Stimulated activated CD8-positive, alpha-beta memory T cell treated with anti-CD3 and anti-CD28 coated beads, Interleukin-4, amount 100 ng/mL, for 4 hours (primary cell): ENCODE measurements around the gene GLUD1.
"Not testable (repeated sequence)": the region's sequence is repeated elsewhere in the genome, so short reads cannot be mapped to it uniquely, and the experiment has no call there.

ENCODE experiments used
- DNase-seq, 2 donors: peaks; one replicate each; pipeline ENCODE4 v3.0.0-alpha.2; 2020; ENCODE audit warnings: low read depth in 2 of 2, low spot score in 1 of 2

GLUD1 gene

GRCh38 chr10:87090779-87091178 is 3.9 kb downstream of the GLUD1 start:
- DNase-seq: no peak

DNA sequence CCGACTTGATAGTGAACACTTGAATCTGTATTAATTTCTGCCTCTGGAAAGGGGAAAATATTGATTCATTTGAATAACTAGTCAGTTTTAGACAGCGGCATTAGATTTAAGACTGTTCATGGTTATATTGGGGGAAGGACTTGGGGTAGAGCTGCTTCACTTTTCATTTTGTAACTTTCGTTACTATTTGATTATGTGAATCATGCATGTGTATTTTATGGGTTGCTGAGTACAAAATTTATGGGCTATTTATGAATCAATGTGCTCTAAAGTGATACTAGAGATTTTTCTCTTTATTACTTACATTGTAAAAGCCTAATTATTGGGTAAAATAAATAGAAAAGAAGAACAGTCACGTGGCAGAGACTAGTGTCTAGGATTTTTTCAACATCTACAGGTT is 4.9 kb downstream of the GLUD1 start:
- DNase-seq: no peak

DNA sequence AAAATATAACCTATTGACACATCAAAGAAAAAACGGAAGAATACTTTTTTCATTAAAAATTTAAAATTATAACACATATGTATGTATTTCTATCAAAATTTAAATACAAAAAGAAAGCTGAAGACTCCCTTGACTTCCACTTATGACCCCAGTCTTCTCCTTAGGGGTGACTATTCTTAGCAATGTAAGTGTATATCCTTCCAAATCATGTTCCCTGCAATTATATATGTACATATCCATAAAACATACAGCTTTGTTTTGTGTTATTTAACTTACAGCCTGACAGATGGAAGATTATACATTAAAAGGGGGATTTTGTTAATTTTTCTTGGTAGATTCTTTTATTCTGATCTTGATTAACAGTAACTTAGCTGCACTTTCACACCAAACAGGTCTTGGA is 9.1 kb downstream of the GLUD1 start:
- DNase-seq: no peak

DNA sequence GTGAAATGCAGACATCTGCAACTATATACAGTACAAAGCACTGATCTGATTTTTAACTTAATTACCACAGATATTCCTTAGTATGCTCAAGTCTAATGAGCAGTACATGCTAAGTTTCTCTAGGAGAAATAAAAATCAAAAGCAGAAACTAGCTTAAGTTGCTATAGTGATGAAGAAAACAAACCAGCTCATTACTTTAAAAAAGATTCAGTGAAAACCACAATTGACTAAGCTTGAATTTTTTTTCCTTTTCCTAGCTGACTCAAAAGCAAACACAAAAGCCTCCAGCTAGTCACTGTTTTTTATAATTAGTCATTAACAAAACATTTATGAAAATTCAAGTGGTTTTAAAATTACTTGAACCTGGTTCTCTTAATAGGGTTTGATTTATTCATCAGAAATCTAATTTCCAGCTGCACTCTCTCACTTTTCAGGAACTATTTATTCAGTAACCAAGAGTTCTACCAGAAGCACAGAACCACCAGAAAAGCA is 10.3 kb downstream of the GLUD1 start:
- not testable (repeated sequence) for DNase-seq

DNA sequence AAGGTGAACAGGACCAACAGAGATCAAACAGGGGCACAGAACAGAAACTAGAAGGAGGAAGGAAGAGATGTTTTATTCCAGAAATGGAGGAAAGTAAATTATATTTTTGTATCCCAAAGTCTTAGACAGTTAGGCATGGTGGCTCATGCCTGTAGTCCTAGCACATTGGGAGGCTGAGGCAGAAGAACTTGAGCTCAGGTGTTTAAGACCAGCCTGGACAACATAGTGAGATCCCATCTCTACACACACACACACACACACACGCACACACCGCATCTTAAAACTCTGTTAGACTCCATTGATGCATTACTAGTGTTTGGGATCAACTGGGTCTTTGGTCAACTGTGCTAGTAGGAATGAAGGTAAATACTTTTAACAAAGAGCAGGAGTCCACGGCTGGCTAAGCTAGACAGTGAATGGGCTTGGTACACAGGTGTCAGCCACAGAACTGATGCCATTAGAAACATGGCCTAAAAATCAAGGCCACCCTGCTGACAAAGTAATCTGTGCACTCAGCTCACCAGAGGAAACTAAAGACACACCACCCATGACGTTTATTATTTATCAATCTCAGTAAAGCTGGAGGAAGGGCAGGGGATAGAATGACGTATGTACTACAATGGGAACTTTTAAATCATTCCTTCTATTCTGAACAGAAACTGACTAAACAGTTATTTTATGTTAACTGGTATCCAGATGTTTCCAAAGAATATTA is 10.9 kb downstream of the GLUD1 start:
- not testable (repeated sequence) for DNase-seq

DNA sequence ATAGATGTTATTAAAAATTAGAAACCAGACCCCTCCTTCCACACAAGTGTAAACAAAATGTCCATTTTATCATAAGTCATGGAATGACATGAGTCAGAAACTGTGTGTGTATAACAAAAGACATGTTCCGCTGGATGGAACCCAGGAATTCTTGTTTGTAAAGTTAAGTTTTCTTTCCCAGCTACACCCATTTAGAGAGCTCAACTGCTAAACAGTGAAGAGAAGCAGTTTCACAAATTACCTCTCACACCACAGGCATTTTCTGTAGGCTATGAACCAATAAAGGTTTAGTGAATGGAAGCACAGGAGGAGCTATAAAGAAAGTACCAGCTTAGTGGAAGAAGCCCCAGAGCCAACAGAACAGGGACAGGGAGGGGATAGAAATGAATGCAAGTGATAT is 12.4 kb downstream of the GLUD1 start:
- not testable (repeated sequence) for DNase-seq

GRCh38 chr10:87081574-87081973 is 13.1 kb downstream of the GLUD1 start:
- DNase-seq: not testable (repeated sequence)

DNA sequence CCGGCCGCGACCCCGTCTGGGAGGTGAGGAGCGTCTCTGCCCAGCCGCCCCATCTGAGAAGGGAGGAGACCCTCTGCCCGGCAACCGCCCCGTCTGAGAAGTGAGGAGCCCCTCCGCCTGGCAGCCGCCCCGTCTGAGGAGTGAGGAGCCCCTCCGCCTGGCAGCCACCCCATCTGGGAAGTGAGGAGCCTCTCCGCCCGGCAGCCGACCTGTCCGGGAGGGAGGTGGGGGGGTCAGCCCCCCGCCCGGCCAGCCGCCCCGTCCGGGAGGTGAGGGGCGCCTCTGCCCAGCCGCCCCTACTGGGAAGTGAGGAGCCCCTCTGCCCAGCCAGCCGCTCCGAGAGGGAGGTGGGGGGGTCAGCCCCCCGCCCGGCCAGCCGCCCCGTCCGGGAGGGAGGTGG is 14.0 kb downstream of the GLUD1 start:
- DNase-seq: not testable (repeated sequence)

DNA sequence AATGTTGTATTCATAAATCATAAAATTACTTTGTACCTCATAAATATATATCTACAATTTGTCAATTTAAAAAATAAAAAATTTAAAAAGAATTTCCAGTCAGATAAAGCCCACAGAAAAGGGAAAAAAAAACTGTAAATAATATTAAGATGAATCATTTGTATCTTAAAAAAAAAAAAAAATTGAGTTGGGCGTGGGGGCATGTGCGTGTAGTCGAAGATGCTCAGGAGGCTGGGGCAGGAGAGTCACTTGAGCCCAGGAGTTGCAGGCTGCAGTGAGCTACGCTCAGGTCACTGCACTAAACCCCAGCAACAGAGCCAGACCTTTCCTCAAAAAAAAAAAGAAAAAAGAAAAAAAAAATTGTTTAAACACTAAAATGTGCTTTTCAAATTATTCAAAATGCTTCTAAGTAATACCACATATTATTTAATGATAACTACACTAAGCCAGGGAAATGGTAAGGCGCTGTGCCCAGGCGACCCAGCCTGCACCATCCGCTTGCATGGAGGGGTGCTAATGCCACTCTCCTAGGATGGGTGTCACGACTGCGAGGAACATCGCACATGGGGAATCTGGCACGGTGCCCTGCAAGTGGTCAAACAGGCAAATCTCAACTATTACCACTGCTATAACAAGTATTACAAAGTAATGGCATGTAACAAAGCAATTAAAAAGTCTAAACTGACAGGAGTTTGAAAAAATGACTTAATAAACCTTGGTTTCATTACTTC is 15.4 kb downstream of the GLUD1 start:
- no peak for DNase-seq

DNA sequence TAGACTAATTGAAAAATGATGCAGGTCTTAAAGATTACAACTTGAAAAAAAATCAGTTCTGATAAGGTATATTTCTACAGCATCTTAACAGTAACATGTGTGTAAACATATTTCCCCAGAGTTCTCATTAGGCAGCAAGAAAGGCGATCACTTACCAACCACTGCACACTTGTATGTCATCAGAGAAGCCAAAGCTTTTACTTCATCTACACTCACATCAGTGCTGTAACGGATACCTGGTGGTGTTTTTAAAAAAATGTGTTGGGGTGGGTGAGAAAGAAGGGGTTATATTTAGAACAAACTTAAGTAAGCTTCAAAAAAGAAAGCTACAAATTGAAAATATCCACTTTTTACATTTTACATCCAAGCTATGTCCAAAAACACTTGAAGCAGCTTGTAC is 18.2 kb downstream of the GLUD1 start:
- DNase-seq: not testable (repeated sequence)

DNA sequence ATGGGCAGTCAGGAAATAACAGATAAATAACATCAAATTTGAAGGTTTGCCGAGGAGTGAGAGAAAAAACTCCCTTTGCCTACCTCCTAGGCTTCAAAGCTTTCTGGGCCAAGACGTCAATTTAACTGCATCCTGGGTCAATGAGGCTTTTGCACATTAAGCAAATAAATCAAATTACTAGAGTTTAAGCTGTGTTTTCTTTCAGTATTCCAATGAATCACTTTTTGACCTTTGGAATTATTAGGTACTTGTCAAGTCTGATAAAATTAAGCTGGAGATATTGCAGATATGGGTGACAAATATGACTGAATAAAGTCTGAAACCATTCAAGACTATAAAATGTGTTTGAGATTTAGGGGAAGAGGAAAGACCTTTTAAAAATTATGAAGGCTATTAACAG is 22.2 kb downstream of the GLUD1 start:
- no peak for DNase-seq

DNA sequence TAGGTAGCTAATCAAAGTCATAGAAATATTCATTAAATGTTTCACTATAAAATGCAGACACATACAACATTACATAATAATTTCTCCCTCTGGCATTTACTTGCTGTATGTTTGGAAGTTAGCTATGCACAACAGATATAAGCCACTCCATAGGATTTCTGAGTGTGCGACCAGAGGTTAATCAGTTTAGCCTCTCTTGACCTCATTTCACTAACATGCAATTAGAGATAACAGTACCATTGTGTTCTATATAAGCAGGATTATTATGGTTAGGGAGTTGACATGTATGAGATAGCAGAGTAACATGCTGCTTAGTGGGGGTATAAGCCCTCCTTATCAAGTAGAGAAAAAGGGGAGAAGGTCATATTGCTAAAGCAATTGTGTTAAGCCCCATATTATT is 26.4 kb downstream of the GLUD1 start:
- DNase-seq: no peak

DNA sequence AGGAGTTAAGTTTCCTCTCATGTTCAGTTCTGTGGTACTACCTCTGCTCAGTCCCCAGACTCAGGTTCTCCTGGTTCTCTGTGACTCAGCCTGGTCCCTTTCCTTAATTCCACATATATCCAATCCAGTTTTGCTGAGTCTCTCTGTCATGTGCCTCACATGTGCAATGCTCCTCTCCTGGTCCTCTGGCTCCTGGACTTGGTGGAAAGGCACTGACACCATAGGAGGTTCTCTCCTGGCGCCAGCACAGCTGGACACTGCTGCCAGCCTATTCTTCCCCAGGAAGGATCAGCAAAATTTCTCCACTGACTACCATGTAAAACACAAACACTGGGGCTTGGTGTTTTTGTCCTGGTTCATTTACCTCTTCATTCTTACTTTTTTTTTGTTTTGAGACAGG is 27.8 kb downstream of the GLUD1 start:
- DNase-seq: no peak

DNA sequence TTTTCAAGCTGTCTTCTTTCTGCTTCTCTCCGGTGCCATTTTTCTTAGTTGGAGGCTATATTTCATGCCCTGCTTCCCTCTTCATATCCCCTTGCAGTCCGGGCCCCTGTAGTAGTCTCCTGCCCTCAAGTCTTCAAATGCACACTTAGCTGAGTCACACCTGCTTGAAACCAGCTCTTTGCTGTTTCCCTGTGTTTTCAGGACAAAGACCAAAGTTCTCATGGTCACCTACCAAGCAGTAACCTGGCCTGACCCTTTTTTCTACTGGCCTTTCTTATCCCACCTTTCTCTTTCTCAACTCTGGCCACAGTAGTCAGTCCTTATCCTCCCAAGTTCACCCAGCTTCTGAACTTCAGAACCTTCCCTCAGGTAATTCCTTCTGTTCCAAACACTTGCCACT is 28.5 kb downstream of the GLUD1 start:
- DNase-seq: no peak

DNA sequence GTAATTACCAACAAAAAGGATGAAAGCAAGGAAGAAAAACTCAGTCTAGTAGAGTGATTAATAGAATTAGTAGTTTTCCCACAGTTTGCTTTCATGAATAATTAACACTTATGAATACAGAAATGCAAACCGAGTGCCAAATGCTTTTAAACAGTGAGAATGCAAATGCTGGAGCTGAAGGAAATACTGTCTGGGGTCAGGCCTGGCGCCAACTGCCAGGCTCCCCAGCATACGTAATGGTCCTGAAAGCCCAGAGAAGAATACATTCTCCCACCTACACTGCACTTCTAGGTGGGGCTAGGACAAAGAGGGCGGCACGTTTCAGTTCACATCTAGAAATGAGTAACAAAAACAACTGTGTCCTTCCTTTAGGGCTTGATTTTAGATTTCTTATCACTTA is 30.0 kb downstream of the GLUD1 start:
- no peak for DNase-seq

GRCh38 chr10:87060280-87060928 is 34.2 kb downstream of the GLUD1 start:
- DNase-seq: no peak

DNA sequence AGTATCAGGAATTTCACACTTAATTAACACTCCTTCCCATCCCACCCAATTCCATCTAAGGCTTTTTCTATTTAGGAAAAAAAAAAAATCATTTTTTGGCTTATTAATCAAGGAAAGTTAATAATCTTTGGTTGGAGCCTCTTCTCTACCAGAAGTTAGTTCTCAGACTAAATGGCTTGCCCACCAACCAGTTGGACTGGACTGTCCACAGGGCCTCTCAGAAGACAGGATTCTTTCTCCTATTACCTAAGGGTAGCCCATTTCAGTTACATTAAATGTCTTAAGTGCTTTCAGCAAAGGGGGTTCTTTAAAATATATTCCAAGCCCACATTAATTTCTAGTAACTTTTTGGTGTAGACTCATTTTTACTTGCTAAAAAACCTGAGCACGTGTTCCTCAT is 35.2 kb downstream of the GLUD1 start:
- DNase-seq: no peak

DNA sequence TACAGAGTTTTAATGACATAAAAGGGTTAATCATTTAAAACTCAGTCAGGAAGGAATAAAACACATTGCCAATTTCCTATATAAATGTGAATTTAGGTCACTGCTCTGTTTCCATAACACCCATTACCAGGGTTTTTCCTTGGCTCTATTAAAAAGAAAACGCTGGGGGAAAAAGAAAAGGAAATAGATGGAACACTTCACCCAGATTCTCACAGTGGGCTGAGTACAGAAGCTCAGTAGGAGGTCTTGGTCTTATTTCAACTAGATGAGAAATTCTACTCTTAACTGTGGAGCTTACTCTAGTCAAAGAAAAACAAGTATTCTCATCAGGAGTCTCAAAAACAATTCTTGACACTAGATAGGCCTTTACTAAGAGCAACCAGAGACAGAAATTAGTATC is 36.5 kb downstream of the GLUD1 start:
- no peak for DNase-seq

DNA sequence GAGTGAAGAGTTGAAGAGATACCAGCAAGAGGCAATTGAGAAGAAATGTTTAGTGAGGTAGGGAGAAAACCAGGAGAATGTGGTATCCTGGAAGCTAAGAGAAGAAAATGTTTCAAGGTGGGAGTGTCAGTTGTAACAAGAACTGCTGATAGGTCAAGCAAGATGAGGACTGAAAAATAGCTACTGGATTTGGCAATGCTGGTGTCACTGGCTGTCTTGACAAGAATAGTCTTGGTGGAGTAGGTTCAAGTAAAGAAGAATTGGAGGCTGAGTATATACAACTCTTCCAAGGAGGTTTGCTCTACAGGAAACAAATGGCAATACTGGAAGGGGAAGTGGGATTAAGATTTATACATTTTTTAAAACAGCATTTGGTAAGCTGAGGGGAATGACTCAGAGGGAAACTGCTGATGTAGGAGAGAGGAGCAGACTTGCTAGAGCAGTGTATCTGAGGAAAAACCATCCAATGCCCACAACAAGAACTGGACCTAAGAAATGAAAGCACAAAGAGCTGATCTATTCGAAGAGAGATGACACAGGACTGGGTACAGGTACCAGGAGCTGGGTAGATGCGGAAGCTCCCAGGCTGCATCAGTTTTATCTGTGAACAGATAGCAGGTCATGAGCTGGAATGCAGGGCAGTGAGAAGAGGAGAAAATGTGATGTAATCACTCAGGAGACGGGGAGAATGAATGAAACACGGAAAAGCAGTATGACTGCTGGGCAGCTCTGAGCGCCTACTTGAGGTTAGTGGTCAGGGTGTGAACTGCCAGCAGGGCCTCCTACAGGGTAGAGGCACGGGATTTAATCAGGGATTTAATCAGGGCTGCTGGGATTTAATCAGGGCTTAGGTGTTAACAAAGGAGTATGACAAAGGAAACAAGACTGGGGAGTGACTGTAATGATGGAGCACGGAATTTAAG is 40.0 kb downstream of the GLUD1 start:
- no peak for DNase-seq

DNA sequence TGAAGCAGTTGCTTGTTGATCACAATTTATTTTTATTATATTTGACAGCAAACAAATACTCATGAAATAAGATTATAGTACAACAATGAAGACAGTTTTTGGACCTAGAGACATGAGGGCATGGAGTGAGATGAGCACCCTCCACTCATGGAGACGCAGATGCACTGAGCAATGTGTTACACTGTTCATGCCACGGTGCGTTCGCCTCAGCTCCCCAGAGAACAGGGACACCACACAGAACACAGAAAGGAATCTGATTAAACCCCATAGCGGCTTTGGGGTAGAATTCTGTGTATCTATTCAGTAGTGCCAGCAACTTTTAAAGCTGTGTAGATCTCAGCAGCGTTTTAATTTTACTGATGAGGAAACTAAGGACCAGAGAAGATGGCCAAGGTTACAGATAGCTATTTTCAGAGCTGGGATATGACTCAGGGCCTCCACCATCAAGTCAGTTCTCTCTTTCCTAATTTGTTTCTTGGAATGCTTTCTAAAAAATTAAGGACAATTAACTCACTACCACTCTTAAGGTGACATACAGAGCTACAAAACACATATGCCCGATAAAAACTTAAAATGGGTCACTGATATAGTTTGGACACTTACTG is 41.0 kb downstream of the GLUD1 start:
- DNase-seq: no peak

- DNase-seq: no peak
Measured at GRCh38 chr10:87053111-87053510, 41.5 kb downstream of the GLUD1 start.
